Motor neuron (in vitro differentiated cells): ENCODE data around the gene EFNA2. TPM values are rescaled to one million over a fixed set of nuclear protein-coding genes. Genes with fewer than 3 reads are reported as not detected.

Experiments
- ATAC-seq, 8 experiments: fragments of 200-7000 bp; cut with Tn5 transposase; replicated peaks in 6 of 8; 2 replicates each; pipeline ENCODE4 v1.8.0; 2021; ENCODE audit warnings: mild to moderate bottlenecking in 8 of 8, moderate library complexity in 8 of 8
- H3K27ac ChIP-seq, 2 donors: fragments of 250-450 bp; sonication (Bioruptor Pico); 2 replicates each; pipeline ENCODE4 v1.9.0; 2021; ENCODE audit warnings: antibody characterized with exemption in 2 of 2, mild to moderate bottlenecking in 2 of 2, moderate library complexity in 1 of 2
- H3K4me1 ChIP-seq, 2 donors: fragments of 250-450 bp; sonication (Bioruptor Pico); replicated peaks in 1 of 2; 2 replicates each; pipeline ENCODE4 v1.6.1; 2021; ENCODE audit warnings: antibody characterized with exemption in 2 of 2, mild to moderate bottlenecking in 2 of 2, moderate library complexity in 1 of 2
- H3K4me3 ChIP-seq, 5 donors: fragments of 250-450 bp; sonication (Bioruptor Pico); 2 replicates each; pipeline ENCODE4 v1.9.0; 2021; ENCODE audit warnings: antibody characterized with exemption in 5 of 5, mild to moderate bottlenecking in 5 of 5, moderate library complexity in 4 of 5
- WGBS, 10 experiments: fragments of 450-650 bp; shearing (Covaris generic); methylation state at CpG; one replicate each; pipeline ENCODE4 v1.0.0; 2022; 5-methylcytosine and 5-hydroxymethylcytosine counted together
- in situ Hi-C, 9 experiments: fragments of 400-800 bp; cut with MboI; loops; one replicate each; pipeline ENCODE4 v1.15.0; 2021; ENCODE audit warnings: low sequenced_read_pairs in 9 of 9, low pct_unique_long_range_greater_than_20kb in 2 of 9; ENCODE audit not compliant: unreplicated experiment in 9 of 9
- total RNA-seq, 8 experiments: library from RNA; unstranded; fragments of 300-600 nt; gene quantifications; 2 replicates each; pipeline versions ENCODE4 v1.2.3 to v1.2.4, GENCODE V29; 2022

Gene EFNA2
- total RNA-seq, 8 experiments from 2014 or later, result 2.4 to 9.2 (median 4.5) TPM; not detected in 3

DNA sequence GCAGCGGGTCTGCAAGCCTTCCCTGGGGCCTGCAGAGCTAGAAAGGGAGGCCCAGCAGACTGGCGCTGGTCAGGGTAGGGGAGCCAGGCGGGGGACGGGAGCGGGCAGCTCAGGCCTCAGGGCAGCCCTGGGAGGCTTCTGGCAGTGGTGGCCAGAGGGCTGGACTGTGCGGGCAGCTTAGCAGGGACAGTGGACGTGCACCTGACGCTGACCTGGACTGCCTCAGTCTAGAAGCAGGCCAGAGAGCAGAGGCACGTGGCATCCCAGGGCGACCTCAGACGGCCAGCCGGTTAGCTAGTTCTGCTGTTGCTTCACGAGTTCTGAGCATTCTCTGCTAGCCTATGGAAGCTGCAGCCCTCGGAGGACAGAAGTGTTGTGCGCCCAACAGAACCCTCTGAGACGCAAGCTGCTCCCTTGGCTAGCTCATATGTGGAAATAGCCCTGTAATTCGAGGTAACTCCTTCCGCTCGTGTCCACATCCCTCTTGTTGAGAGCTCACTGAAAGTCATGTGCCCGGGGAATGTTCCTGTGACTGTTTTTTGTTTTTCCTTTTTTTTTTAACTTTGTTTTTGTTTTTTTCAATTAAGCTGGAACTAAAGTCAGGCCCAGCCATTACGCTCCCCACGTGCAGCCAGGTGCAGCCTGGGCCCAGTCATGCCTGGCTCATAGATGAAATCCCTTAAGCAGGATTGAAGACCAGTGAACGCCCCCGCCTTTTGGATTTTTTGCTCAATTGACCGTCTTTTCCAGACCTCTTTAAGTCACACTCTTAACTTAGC is 12.2 kb upstream of the EFNA2 start:
- 57 to 95% (median 87%) methylated on average over 1 to 16 of the region's 25 CpGs; no CpG with 5 or more reads in 1 of the 10 experiments for WGBS, 10 experiments
- in situ Hi-C loops, result no loop called here
- no peak for ATAC-seq
- Histone ChIP-seq H3K4me3 (no peak overlapping the region), H3K27ac (no peak overlapping the region), H3K4me1 (peaks cover 31 to 32% of the 10 kb centered on the region in 2 donors)

DNA sequence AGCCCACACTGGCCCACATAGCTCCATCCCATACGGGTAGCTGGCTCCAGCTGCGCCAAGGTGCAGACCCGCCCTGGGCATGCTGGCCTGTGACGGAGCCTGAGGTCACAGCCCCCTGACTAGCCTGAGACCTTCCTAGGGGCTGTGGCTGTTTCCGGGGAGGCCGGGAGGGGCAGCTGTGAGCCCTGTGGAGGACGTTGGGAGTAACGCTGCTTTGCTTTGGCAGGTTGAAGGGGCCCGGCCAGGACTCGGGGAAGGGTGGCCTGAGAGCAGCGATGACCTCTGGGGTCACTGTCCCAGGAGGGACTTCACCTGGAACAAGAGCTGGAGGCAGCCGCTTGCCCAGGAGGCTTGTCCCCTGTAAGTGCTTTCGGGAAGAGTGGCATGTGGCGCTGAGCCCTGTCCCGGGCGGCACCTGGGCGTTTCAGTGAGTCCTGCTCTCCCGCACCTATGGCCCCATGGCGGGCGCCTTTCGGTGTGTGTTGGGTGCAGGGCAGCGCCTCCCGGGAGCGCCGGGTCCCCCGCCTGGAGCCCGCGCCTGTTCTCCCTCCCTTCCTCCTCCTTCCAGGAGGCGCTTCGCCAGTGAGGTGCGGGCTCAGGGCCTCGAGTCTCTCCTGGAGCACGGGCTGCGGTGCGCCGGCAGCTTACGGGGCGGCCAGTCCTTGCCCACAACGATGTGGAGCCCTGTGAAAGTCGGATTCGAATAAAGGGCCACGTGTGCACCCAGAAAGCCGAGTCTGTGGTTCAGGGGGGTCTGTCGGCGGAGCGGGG is 11.4 kb upstream of the EFNA2 start:
- peak overlapping the region; percentile 78 to 100 (median 97) for H3K4me3 ChIP-seq
- peak overlapping the region; percentile 100 for H3K27ac ChIP-seq
- 65 to 85% (median 79%) methylated on average over 1 to 12 of the region's 46 CpGs; no CpG with 5 or more reads in 4 of the 10 experiments for WGBS, 10 experiments
- peaks cover 27 to 28% of the 10 kb centered on the region in 2 donors for H3K4me1 ChIP-seq
- in situ Hi-C loops, result no loop called here
- ATAC-seq, result no peak

DNA sequence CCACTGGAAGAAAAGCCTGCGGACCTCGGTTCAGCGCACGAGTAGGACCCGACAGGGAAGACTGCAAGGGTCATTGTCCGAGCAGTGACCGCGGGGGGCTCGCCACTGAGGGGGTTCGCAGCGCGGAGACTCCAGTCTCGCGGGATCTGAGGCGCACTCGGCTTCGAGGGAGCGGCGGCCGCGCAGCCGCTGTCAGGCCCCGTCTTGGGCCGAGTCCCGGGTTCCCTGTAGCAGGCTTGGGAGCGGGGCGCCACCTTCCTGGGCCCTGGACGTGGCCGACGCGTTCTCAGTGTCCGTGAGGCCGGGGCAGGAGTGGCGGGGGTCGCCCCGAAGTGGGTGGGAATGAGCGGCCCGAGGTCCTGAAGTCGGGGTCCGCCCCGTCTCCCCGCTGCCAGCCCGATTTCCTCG is 10.8 kb upstream of the EFNA2 start:
- peak in 7 of 8 experiments; percentile 0 to 15 (median 2) for ATAC-seq
- Histone ChIP-seq H3K4me1 (peaks cover 28 to 29% of the 10 kb centered on the region in 2 donors), H3K27ac (peak overlapping the region; percentile 100), H3K4me3 (peak overlapping the region; percentile 78 to 100 (median 97))
- in situ Hi-C loops, result no loop called here
- WGBS, 10 experiments, result 0 to 57% (median 5%) methylated on average over 3 to 12 of the region's 44 CpGs; no CpG with 5 or more reads in 6 of the 10 experiments

DNA sequence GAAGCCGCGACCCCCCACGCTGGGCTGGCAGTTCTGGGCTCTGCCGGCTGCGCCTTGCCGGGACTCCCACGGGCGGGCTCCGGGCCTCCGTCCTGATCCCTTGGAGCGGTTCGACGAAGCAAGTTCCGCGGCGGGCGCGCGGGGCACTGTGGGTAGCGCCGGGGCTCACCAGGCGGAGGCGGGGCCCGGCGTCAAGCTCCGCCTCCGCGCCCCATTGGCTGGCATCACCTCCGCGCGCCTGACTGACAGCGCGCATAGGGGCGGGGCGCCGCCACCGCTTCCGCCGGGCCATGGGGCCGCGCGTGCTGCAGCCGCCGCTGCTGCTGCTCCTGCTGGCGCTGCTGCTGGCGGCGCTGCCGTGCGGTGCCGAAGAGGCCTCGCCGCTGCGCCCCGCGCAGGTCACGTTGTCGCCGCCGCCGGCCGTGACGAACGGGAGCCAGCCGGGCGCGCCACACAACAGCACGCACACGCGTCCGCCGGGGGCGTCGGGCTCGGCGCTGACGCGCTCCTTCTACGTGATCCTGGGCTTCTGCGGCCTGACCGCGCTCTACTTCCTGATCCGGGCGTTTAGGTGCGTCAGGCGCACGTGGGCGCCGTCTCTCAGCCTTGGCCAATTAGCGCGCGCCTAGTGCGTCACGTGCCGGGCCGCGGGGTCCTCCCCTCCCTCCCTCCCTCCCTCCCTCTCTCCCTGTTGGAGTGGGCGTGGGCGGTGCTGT is 10.3 kb upstream of the EFNA2 start, which contains the start of gene FAM174C:
Gene FAM174C (plus strand): TSS at position 271 of the 716 bp plus-strand sequence. CDS start 20 bp downstream, at position 291.
- WGBS, 10 experiments, result 0% methylated on average over 4 to 11 of the region's 98 CpGs; no CpG with 5 or more reads in 8 of the 10 experiments
- Histone ChIP-seq H3K4me3 (peak within 1 kb of the TSS; percentile 78 to 100 (median 97)), H3K4me1 (peaks cover 26 to 28% of the 10 kb centered on the region in 2 donors), H3K27ac (peak within 1 kb of the TSS; percentile 100)
- in situ Hi-C loops, result no loop called here
- ATAC-seq, result peak; percentile 78 to 84 (median 80)

DNA sequence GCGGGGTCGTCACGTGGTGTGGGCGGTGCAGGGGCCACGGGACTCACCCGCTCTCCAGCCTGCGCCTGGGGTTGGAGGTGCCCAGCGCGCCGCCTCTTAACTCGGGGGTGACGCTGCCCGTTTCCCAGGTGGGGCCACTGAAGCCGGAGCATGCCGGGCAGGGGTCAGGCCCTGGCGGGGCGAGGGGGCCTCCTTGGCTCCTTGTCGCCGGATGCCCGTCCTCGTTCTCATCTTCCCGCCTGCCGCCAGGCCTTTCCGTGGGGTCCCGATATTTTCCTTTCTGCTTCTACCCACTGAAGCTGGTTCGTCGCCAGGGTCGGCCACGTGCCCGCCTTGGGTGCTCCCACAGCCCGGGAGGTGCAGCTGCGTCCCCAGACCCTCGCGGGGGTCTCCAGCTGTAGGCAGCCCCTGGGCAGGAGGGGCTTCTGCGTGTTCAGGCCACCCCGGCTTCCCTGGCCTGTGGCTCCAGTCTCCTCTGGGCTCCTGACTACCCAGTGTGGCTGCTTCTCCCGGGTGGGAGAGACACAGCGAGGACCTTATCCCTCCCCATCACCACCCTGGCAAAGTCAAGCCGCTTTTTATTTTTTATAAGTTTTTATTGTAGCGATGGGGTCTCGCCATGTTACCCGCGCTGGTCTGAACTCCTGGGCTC is 9.6 kb upstream of the EFNA2 start:
- Histone ChIP-seq H3K4me1 (peaks cover 20 to 22% of the 10 kb centered on the region in 2 donors), H3K4me3 (peak overlapping the region; percentile 78 to 100 (median 97)), H3K27ac (peak overlapping the region; percentile 100)
- in situ Hi-C loops, result no loop called here
- ATAC-seq, result peak in 4 of 8 experiments; percentile 1 to 76 (median 74)
- 0 to 88% (median 20%) methylated on average over 1 to 12 of the region's 43 CpGs; no CpG with 5 or more reads in 3 of the 10 experiments for WGBS, 10 experiments

DNA sequence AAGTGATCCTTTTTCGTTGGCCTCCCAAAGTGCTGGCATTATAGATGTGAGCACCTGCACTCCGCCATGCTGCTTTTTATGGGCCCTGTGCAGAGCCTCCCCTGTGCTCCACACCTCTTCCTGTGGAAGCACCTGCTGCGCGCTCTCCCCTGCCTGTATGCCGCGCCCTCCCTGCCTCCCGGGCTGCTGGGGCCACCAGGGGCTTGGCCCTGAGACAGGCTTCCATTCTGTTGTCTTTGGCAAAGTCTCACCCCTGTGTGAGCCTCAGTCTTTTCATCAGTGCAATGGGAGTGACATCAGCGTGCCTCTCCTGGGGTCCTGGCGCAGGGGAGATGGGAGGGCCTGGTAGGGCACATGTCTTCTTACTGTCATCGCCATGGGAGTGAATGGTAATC is 9.0 kb upstream of the EFNA2 start:
- WGBS, 10 experiments, result 67 to 71% (median 70%) methylated on average over 2 to 5 of the region's 10 CpGs; no CpG with 5 or more reads in 7 of the 10 experiments
- peaks cover 18 to 22% of the 10 kb centered on the region in 2 donors for H3K4me1 ChIP-seq
- H3K27ac ChIP-seq, result peak overlapping the region; percentile 100
- H3K4me3 ChIP-seq, result peak overlapping the region in 4 of 5 donors; percentile 78 to 99 (median 88)
- in situ Hi-C loops, result no loop called here
- ATAC-seq, result no peak

DNA sequence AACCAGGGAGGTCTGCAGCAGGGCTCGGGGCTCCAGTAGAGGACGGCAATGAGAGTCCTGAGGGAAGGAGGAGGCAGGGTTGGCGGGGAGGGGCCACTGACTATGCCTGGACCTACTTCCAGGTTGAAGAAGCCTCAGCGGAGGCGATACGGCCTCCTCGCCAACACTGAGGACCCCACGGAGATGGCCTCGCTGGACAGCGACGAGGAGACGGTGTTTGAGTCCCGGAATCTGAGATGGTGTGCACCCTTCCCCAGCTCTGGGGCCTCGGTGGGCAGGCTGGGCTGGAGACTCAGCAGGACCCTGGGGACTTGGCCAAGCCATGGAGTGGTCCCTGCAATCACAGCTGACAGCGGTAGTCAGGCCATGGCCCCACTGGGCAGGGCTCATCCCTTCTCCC is 8.6 kb upstream of the EFNA2 start:
- ATAC-seq, result no peak
- WGBS, 10 experiments, result 70 to 100% (median 88%) methylated on average over 2 to 7 of the region's 15 CpGs; no CpG with 5 or more reads in 6 of the 10 experiments
- Histone ChIP-seq H3K4me1 (peaks cover 18 to 22% of the 10 kb centered on the region in 2 donors), H3K27ac (peak overlapping the region in 1 of 2 donors; percentile 100), H3K4me3 (no peak overlapping the region)
- in situ Hi-C loops, result no loop called here

DNA sequence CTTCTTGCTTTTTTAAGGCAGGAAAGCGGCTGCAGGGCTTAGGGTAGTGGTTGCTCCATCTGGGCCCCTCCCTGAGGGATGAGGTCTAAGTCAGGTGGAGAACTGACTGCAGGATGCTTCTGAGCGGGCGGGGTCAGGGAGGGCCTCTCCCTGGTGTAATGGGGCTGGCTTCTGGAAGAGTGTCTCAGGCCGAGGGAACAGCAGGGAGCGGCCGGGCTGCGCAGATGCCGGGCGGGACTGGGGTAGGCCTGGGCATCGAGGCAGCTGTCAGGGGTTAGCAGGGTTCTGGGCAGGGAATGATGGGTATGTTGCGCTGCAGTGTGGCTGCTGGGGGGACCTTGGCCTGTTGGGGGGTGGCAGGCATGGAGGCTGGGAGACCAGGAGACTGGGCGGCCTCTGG is 7.6 kb upstream of the EFNA2 start:
- H3K4me1 ChIP-seq, result peaks cover 19 to 27% of the 10 kb centered on the region in 2 donors
- H3K4me3 ChIP-seq, result no peak overlapping the region
- in situ Hi-C loops, result no loop called here
- peak in 1 of 8 experiments; percentile 6 for ATAC-seq
- 8 to 100% (median 45%) methylated on average over 1 to 2 of the region's 12 CpGs; no CpG with 5 or more reads in 6 of the 10 experiments for WGBS, 10 experiments
- H3K27ac ChIP-seq, result no peak overlapping the region

DNA sequence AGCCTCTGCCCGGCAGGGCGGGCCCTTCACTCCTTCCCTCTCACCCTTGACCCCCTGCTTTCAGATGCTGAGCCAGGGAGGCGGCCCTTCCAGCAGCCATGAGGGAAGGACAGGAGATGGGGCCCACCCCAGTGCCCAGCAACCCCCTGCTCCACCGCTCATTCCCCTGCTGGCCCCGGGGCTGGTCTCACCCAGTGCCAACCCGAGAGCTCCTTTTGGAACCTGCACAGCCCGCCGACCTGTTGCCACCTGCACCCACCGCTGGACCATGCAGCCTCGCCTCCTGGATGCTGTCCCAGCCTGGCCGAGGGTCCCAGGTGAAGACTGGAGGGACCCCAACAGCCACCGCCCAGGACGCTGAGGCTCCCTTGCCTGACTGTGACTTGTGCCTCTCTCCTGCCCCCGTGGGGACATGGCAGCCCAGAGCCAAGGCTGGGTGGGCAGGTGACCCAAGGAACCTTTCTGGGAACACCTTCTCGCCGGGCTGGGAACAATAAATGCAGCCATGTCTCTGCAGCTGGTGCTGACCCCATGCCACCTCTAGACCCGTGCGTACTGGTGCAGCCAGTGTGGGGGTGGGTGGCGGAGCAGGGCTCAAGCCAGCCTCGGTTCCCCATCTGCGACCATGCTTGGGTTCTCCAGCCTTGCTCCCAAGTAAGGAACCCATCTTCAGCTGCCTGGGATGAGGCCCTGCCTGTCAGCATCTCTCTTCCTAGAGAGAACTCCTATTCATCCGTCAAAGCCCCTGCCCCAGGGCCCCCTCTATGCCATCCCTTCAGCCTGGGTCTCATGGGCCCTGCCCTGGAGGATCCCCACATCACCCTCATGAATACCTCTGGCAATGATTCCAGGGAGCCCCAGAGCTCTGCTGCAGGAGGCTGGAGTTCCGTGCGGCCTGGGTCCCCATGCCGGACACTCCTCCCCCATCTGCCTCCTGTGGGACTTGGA is 6.7 kb upstream of the EFNA2 start:
- no peak for ATAC-seq
- peaks cover 28 to 34% of the 10 kb centered on the region in 2 donors for H3K4me1 ChIP-seq
- in situ Hi-C loops, result no loop called here
- 87 to 100% (median 90%) methylated on average over 2 to 9 of the region's 25 CpGs; no CpG with 5 or more reads in 3 of the 10 experiments for WGBS, 10 experiments
- H3K27ac ChIP-seq, result no peak overlapping the region
- H3K4me3 ChIP-seq, result no peak overlapping the region

DNA sequence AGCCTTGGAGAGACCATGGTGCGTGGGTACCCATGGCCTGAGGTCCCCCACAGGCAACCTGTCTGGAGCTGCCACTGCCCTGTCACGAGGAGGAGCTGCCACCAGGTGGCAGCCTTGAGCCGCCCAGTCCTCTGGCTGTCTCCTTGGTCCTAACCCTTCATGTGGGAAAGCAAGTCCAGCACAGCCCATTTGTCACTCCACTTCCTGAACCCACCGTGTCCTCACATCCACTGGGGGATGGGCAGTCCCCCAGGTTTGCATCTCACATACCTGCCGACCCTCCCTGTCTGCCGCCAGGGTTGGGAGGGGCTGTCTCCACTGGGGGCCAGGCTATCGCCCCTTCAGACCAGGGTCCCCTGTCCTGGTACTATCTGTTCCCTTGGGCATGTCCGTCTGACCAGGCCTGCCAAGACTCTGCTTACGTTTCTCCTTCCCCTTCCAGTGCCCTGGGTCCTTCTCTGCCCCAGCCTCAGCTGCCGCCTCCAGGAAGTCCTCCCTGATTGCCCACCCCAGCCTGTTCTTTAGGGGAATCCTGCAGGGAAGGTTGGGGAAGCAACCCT is 5.8 kb upstream of the EFNA2 start:
- 0 to 51% (median 20%) methylated on average over 1 to 2 of the region's 10 CpGs; no CpG with 5 or more reads in 7 of the 10 experiments for WGBS, 10 experiments
- H3K27ac ChIP-seq, result no peak overlapping the region
- no peak overlapping the region for H3K4me3 ChIP-seq
- in situ Hi-C loops, result no loop called here
- ATAC-seq, result peak; percentile 3 to 20 (median 8)
- H3K4me1 ChIP-seq, result peaks cover 27 to 28% of the 10 kb centered on the region in 2 donors
